ENCODE results near the gene IQUB.
"Not testable (repeated sequence)": the region's sequence is repeated elsewhere in the genome, so short reads cannot be mapped to it uniquely, and the experiment has no call there.

Gene IQUB

GRCh38 chr7:123534383-123535260 lies at the start of gene IQUB:
Gene IQUB (minus strand): TSS chr7:123534595. CDS start chr7:123512340, 22,255 bp downstream.
- DNase-seq: peak; percentile 99

- DNase-seq: no peak
Measured at GRCh38 chr7:123583821-123584220, 49.4 kb upstream of the IQUB start.

- DNase-seq: no peak
Measured at GRCh38 chr7:123581162-123581459, 46.7 kb upstream of the IQUB start.

DNA sequence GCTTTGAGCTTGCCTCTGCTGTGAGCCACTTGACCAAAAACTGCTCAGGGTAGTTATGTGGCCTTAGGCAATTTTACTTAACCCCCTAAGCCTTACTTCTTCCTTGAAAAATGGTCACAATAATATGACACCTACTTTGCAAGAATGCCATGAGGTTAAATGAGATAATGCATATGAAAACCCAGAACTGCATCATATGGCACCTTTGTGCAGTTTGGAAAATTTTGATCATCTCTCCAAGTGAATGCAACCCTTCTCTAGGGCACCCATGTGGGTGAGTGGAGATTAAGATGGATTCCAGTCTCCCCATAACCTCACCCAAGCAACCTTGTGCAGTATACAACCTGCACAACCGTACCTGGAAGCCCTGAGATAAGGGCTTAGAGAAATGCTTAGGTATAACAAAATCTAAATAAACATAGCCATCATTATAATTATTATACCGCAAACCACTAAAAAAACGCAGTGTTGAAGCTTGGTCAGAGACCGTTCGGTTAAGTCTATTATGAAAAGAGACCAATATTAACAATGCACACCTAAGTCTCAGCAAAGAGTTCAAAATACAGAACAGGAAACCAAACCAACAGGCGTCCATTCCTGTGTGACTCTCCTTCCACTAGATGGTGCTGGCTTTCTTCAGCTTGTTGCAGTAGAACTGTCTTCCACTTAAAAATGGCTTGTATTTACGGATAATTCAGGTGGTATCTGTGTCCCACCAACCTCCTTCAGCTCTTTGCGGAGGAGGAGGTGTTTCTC lies 46.2 kb upstream of the IQUB start:
- DNase-seq: peak; percentile 69

DNA sequence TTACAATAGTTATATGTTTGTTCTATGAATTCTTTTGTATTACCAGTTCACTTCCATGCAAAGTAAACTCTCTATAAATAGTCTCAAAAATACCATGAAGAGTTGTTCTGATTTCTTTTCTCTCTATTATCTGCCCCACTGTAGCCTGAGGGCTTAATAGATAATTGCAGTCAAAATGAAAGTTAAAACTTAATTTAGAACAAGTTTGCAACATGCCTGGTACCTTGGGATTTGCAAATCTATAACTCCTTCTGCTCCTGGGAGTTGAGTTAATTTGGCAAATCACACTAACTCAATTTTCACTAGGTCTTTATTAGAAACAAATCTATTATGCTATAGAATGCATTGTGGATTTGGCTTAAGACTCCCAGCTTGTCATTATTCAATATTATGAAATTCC lies 45.0 kb upstream of the IQUB start:
- no peak for DNase-seq

GRCh38 chr7:123573896-123574467 lies 39.6 kb upstream of the IQUB start:
- DNase-seq: no peak

GRCh38 chr7:123573341-123573740 lies 38.9 kb upstream of the IQUB start:
- DNase-seq: no peak

GRCh38 chr7:123571684-123572083 lies 37.3 kb upstream of the IQUB start:
- no peak for DNase-seq

GRCh38 chr7:123571187-123571586 lies 36.8 kb upstream of the IQUB start:
- peak; percentile 25 for DNase-seq

GRCh38 chr7:123570390-123571182 lies 36.2 kb upstream of the IQUB start:
- peak; percentile 67 for DNase-seq

GRCh38 chr7:123569352-123570010 lies 35.1 kb upstream of the IQUB start:
- DNase-seq: peak; percentile 41

GRCh38 chr7:123562121-123562520 lies 27.7 kb upstream of the IQUB start:
- no peak for DNase-seq

DNA sequence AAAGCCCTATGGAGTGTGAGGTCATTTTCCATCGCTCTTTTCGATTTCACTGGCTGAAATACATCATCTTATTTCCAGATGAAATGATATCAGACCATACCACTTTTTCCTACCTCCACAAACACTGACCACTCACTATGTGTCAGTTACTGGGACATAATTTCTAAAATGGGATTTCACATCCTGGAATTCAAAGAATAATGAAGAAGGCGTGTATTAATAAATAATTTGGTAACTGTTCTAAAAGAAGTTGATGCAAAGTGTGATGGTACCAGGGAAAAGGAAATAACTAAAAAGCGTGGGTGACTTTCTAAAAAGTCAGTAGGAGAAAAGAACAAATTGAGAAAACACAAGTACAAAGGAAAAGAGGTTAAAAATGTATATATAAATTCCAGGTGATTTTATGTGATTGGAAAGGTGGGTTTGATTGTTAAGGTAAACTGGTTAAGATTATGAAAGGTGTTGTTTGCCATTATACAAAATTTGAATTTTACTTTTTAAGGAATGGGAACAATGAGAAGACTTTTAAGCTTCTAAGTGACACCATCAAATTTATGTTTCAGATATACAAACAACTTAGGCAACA lies 24.0 kb upstream of the IQUB start:
- no peak for DNase-seq

GRCh38 chr7:123557398-123558288 lies 23.2 kb upstream of the IQUB start, which contains the start of gene NDUFA5:
Gene NDUFA5 (minus strand): TSS chr7:123557818. CDS start chr7:123557795, 23 bp downstream.
- peak; percentile 100 for DNase-seq

- DNase-seq: peak; percentile 41
Measured at GRCh38 chr7:123557016-123557397, 22.6 kb upstream of the IQUB start.

GRCh38 chr7:123555484-123555883 lies 21.1 kb upstream of the IQUB start:
- no peak for DNase-seq

- DNase-seq: no peak
Measured at GRCh38 chr7:123553159-123553558, 18.8 kb upstream of the IQUB start.

- peak; percentile 79 for DNase-seq
Measured at GRCh38 chr7:123552641-123553040, 18.2 kb upstream of the IQUB start.

DNA sequence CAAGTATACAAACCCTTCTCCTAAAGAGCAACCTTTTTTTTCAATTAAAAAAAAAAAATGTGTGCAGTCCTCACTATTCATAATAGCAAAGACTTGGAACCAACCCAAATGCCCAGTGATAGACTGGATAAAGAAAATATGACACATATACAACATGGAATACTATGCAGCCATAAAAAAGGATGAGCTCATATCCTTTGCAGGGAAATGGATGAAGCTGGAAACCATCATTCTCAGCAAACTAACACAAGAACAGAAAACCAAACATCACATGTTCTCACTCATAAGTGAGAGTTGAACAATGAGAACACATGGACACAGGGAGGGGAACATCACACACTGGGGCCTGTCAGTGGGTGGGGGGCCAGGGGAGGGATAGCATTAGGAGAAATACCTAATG lies 17.7 kb upstream of the IQUB start:
- not testable (repeated sequence) for DNase-seq

DNA sequence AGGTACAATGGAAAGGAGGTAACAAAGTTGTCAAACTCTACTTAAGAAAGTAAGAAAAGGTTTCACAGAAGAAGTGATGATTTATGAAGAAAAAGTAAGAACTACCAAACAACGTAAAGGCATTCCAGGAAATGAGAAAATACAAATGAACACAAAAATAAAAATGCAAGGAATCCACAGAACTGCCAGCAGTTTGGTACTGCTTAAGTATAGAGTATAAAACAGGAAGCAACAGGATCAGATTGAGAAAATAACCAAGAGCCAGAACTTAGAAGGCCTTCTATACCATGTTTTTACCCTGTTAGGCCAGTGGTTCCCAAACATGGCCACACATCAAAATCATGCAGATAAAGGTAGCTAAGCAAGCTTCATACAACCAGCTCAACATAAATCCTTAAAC lies 14.0 kb upstream of the IQUB start:
- DNase-seq: no peak

GRCh38 chr7:123539871-123540270 lies 5.5 kb upstream of the IQUB start:
- no peak for DNase-seq

Data from hematopoietic multipotent progenitor cell treated with erythropoietin and hydrocortisone succinate and interleukin-3 and kit ligand, for 6 days (in vitro differentiated cells).